Measurements from ENCODE around the gene TANGO2. TPM values are rescaled to one million over a fixed set of nuclear protein-coding genes. Genes with fewer than 3 reads are reported as not detected.
A peak's percentile ranks its signal among the peaks of the same experiment; 100 is the strongest.

Gene TANGO2
- total RNA-seq, 1 donor from 2014 or later, result 39.4 TPM

DNA sequence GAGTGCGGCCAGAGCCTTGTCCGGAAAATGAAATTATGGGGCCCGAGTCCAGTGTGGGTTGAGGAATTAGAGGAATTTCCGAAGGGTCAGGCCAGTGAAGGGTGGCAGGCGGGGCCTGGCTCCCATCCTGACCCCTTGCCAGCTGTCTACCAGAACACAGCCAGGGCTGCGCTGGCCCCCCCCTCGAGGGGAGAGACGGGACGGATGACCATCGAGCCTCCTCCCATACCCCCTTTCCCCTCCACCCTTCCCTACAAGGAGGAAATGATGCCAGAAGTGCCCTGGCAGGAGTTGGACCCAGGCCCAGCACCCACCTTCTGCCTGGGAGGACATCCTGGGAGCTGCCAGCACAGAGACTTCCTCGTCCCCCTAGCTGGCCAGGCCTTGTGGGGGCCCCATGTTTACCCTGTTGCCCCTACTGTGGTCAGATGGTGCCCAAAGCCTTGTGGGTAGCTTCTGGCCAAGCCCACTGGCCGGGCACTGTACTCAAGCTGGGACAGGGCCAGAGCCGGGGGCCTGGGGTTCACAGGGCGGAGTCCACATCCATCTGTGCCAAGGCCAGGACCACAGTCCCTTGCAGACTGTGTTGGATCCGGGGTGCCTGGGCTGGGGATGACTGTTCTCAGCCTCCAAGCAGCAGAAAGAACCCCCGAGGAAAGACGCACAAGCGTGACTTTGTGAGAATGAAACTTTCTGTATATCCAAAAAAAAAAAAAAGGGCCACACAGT lies 25.1 kb upstream of the TANGO2 start:
- peak; percentile 30 for DNase-seq (ENCODE audit: low spot score)

DNA sequence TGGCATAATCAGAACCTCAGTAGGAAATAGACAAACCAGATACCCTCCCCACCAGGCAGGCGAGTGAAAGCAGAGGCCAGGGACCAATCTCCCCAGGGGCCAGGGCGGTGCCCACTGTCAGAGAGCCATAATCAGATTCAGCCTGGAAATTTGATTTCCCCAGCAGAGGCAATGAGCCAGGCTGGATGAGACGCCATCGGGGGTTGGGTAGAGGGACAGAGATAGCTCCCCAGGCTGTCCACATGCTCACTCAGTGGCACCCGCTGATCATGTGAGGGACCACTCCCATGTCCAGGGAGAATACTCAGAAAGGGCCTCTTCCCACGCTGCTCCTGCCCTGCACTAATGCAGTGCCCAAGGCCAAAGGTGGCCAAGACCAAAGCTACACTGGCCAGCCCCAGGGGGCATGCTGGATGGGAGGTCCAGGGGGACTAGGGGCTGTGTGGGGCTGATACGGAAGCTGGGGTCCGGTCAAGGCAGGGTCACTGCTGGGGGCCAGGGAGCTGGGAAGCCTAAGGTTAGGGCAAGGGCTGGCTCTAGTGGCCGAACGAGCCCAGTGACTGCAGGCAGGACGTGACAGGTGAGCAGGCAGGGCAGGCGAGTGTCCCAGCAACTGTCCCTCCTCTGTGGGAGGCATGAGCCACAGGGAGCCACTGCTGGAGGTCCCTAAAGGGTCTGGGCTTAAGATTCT lies 24.1 kb upstream of the TANGO2 start:
- DNase-seq (ENCODE audit: low spot score), result no peak

- no peak for DNase-seq (ENCODE audit: low spot score)
Observed at GRCh38 chr22:19997561-19998231, 23.2 kb upstream of the TANGO2 start.

- no peak for DNase-seq (ENCODE audit: low spot score)
Observed at GRCh38 chr22:19998232-19998951, 22.5 kb upstream of the TANGO2 start.

- no peak for DNase-seq (ENCODE audit: low spot score)
Observed at GRCh38 chr22:19998991-19999820, 21.7 kb upstream of the TANGO2 start.

DNA sequence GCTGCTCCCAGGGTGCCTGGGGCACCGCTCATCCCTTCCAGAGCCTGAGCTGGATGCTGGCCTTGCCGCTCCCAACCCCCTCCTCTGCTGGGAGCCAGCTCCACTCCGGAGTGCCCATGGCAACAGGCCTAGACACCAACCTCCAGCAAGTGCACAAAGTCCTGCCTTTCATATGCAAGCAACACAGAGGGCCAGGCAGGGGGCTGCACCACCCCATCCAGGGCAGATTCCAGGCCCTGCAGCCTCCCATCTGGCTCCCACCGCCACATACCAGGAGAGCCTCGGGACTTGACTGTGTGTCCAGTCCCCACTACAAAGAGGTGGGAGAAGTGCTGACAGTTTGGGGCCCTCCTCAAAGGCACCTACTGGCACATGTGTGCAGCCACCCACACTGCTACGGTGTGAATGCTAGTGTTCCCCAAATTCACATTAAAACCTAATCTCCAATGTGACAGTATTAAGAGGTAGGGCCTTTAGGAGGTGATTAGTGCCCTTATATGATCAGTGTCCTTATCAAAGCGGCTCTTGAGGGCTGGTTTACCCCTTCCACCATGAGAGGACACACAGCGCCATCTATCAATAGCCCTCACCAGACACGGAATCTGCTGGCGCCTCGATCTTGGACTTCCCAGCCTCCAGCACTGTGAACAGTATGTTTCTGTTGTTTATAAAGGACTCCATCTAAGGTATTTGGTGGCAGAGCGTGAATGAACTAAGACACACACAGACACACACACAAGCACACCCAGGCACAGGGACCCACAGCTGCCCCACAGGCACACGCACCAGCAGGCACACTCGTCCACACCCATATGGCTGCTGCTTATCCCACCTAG lies 20.4 kb upstream of the TANGO2 start:
- no peak for DNase-seq (ENCODE audit: low spot score)

DNA sequence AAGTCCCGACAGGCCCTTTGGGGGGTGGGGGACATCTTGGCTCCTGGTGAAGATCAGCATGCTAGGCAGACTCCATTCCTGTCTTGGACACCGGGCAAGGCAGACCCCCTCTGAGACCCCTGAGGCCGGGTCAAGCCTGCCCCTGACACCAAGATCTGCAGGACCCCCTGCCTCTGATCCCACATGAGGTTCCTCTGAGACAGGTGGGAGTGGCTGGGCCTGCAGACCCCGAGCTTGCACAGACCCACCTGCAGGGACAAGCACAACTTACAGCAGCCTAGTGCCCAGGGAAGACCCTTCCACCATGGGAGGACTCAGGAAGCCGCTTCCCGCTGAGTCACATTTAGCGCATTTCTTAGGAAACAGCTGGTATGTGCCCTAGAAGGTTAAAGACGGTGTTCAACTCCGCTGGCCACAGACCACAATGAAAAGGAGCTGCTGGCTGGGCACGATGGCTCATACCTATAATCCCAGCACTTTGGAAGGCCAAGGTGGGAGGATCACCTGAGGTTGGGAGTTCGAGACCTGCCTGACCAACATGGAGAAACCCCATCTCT lies 19.8 kb upstream of the TANGO2 start:
- DNase-seq (ENCODE audit: low spot score), result no peak

DNA sequence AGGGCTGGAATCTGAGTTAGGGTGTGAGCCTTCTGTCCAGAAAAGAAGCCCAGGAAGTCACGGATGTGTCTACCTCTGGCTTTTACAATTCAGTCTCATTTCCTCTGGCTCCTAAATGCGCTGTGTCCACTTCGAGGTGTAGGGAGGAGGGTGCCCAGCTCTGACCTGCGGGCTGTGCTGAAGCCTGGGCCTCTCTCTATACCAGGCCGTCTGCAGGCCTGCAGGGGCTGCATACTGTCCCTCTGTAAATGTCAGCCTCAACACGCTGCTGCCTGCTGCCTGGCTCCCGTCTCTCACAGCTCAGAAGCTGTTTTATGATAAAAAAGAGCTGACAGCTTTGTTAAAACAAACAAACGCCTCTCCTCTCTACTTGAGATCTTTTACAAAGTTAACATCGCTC lies 18.8 kb upstream of the TANGO2 start:
- no peak for DNase-seq (ENCODE audit: low spot score)

GRCh38 chr22:20002636-20003035 lies 18.3 kb upstream of the TANGO2 start:
- DNase-seq (ENCODE audit: low spot score), result no peak

- DNase-seq (ENCODE audit: low spot score), result no peak
Observed at GRCh38 chr22:20003304-20003703, 17.6 kb upstream of the TANGO2 start.

GRCh38 chr22:20004464-20004863 lies 16.4 kb upstream of the TANGO2 start:
- DNase-seq (ENCODE audit: low spot score), result no peak

DNA sequence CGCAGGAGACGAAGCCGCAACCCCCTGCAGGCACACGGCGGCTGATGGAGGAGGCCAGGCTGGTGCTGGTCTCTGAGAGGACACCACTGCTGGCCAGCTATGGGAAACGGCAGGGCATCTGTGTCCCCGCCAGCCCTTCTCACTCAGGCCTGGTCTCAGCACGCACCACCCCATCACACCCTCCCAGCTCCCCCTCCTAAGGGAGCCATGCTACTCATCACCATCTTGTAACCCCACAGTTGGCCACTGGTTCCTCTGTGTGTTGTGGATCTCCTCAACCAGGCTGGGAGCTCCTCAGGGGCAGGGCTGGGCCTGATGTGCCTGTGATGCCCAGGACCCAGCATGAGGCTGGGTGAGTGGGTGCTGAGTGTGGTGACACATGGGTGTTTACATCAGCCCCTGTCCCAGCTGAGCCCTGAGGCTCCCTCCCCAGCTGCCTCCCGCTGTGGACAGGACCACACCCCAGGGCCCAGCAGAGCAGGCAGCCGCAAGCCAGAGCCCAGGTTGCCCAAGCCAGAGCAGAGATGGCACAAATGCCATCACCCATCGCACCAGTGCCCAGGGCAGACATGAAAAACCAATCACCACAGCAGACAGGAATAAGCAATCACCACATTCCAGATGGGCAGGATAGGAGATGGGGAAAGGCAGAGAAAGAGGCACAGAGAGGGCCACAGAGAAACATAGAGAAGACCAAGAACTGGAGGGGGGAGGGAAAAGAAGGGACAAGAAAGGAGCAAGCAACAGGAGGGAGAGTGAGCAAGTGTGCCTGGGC lies 12.5 kb upstream of the TANGO2 start:
- no peak for DNase-seq (ENCODE audit: low spot score)

- DNase-seq (ENCODE audit: low spot score), result no peak
Observed at GRCh38 chr22:20009018-20009491, 11.9 kb upstream of the TANGO2 start.

- no peak for DNase-seq (ENCODE audit: low spot score)
Observed at GRCh38 chr22:20009582-20010306, 11.2 kb upstream of the TANGO2 start.

GRCh38 chr22:20010307-20011122 lies 10.4 kb upstream of the TANGO2 start:
- DNase-seq (ENCODE audit: low spot score), result no peak

DNA sequence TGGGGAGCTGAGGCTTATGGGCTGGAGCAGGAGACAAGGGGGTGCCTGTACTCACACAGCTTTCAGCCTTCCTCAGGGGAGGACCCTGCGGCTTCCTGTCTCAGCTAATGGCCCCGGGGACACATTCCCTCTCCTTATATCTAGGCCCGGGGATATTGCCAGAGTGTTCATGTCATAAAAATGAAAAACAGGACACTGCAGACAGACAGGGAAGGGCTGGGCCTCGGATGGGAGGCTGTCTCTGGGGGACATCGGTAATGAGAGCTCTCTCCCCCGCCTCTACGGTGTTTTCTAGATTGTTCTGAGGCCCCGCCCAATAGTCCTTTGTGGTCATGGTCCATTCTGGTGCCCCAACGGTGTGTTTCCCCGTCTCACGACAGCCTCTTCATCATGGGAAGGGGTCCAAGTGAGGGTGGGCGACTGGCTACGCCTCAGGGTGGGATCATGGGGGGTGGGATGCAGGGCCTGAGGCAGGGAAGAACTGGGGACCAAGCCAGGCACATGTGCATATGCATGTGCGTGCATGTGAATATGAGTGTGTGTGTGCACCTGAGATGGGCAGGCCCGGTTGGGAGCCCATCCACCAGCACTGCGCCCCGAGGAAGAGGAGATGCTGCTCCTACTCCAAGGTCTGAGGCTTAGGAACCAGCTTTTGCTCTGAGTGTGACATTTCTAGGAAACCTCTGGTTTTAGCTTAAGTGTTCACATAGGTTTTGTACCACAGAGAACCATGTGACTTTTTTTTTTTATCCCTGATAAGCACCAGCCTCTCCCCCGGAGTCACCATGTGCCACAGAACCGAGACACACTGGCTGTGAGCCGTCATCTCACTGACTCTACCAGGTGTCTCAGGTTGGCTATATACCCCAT lies 9.6 kb upstream of the TANGO2 start:
- DNase-seq (ENCODE audit: low spot score), result no peak

Measured in mucosa of gallbladder (tissue), 1 donor.